ENCODE measurements around the gene MPO.

MPO gene

GRCh38 chr17:58324409-58325288, 43.9 kb upstream of the MPO start:
- H3K4me1 ChIP-seq (ENCODE audit: control insufficient read depth, insufficient read depth, low read length, poor library complexity, severe bottlenecking): no peaks in the 10 kb centered on the region
- H3K9me3 ChIP-seq (ENCODE audit: control insufficient read depth, low read length): no peaks in the 10 kb centered on the region
- no peaks in the 10 kb centered on the region for H3K36me3 ChIP-seq (ENCODE audit: control insufficient read depth, insufficient read depth, low read length)
- 22 to 28% methylated on average over 55 to 59 of the region's 66 CpGs for WGBS, 2 experiments (ENCODE audit: insufficient coverage in 2 of 2)
- no peak overlapping the region for H3K27ac ChIP-seq (ENCODE audit: low read depth, low read length, severe bottlenecking)
- peak overlapping the region; percentile 36 for H3K4me3 ChIP-seq (ENCODE audit: extremely low read depth, insufficient read depth, low read length, poor library complexity, severe bottlenecking)

DNA sequence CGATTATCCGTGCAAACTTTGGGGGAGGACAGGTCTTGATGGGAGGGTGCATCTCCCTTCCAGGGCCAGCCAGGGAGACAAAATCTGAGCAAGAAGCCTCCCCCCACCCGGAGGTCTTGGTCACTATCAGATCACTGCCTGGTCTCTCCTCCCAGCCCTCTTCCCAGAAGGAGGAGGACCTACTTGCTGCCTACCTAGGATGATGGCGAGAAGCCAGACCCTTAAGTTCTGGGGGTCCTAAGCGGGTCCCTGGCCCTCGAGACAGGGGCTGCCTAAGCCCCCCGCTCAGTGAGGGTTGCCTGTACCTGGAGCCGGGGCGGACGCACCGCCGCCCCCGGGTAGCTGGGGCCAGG, 43.3 kb upstream of the MPO start:
- no peaks in the 10 kb centered on the region for H3K4me1 ChIP-seq (ENCODE audit: control insufficient read depth, insufficient read depth, low read length, poor library complexity, severe bottlenecking)
- H3K36me3 ChIP-seq (ENCODE audit: control insufficient read depth, insufficient read depth, low read length): no peaks in the 10 kb centered on the region
- no peaks in the 10 kb centered on the region for H3K9me3 ChIP-seq (ENCODE audit: control insufficient read depth, low read length)
- 26 to 41% methylated on average over 11 to 13 of the region's 13 CpGs for WGBS, 2 experiments (ENCODE audit: insufficient coverage in 2 of 2)
- peak overlapping the region; percentile 36 for H3K4me3 ChIP-seq (ENCODE audit: extremely low read depth, insufficient read depth, low read length, poor library complexity, severe bottlenecking)
- H3K27ac ChIP-seq (ENCODE audit: low read depth, low read length, severe bottlenecking): no peak overlapping the region

DNA sequence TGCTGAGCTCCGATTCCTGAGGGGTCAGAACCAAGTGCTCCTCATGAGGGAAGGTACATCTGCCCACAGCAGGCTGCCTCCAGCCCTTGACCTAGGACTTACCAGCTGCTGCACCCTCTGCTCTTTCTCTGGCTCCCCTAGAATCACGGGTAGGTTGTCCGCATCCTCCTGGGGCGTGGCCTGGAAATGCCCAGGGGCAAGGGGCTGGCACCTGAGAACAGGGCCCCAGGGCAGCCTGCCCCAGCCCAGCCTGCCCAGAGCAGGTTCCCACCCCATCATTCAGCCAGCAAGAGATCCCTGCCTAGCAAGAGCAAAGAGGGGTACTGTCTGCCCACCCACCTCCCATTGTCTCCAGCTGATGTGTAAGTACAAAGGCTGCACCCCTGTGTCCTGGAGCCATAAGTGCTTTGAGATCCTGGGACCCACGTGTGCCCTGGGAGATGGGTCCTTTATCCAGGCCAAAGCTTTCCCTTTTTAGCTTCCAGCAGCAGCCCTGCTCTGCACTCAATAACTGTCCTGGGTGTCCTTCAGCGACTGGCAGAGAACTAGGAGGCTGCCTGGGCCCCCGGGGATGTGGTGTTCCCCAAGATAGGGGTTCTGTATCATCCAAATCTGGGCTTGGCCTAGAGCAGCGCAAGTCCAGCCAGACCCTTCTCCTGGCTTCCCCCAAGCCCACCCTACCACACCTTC, 42.8 kb upstream of the MPO start:
- no peak overlapping the region for H3K27ac ChIP-seq (ENCODE audit: low read depth, low read length, severe bottlenecking)
- 91% methylated on average over 6 to 7 of the region's 8 CpGs for WGBS, 2 experiments (ENCODE audit: insufficient coverage in 2 of 2)
- H3K4me3 ChIP-seq (ENCODE audit: extremely low read depth, insufficient read depth, low read length, poor library complexity, severe bottlenecking): peak overlapping the region; percentile 36
- H3K9me3 ChIP-seq (ENCODE audit: control insufficient read depth, low read length): no peaks in the 10 kb centered on the region
- H3K36me3 ChIP-seq (ENCODE audit: control insufficient read depth, insufficient read depth, low read length): no peaks in the 10 kb centered on the region
- H3K4me1 ChIP-seq (ENCODE audit: control insufficient read depth, insufficient read depth, low read length, poor library complexity, severe bottlenecking): no peaks in the 10 kb centered on the region

DNA sequence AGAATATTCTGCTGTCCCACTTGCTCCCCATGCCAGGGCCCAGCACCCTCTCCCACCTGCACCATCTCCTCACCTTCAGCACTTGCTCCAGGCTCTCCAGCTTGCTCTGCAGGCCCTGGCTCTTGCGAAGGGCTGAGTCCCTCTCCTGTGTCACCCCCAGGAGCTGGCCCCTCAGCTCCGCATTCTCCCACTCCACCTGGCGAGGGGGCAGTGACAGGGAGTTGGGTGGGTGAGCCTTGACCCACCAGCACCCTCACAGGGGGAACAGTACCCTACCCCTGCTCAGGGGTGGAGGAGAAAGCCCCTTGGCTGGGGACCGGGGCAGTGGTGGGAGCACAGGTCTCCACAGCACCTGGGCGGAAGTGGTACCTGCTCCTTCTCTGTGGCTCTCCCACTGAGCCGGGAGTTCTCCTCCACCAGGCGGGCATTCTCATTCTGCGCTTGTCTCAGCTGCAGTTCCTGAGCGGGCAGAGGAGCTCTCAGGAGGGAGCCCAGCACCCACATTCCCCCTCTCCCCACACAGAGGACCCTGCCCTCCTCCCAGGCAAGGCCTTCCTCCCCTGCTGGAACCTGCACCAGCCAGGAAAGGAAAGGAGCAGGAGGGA, 41.9 kb upstream of the MPO start:
- WGBS, 2 experiments (ENCODE audit: insufficient coverage in 2 of 2): 94 to 98% methylated on average over 4 to 8 of the region's 9 CpGs
- H3K27ac ChIP-seq (ENCODE audit: low read depth, low read length, severe bottlenecking): no peak overlapping the region
- H3K4me1 ChIP-seq (ENCODE audit: control insufficient read depth, insufficient read depth, low read length, poor library complexity, severe bottlenecking): no peaks in the 10 kb centered on the region
- H3K36me3 ChIP-seq (ENCODE audit: control insufficient read depth, insufficient read depth, low read length): no peaks in the 10 kb centered on the region
- H3K9me3 ChIP-seq (ENCODE audit: control insufficient read depth, low read length): no peaks in the 10 kb centered on the region
- no peak overlapping the region for H3K4me3 ChIP-seq (ENCODE audit: extremely low read depth, insufficient read depth, low read length, poor library complexity, severe bottlenecking)

- Histone ChIP-seq H3K36me3 (ENCODE audit: control insufficient read depth, insufficient read depth, low read length) (no peaks in the 10 kb centered on the region), H3K9me3 (ENCODE audit: control insufficient read depth, low read length) (no peaks in the 10 kb centered on the region), H3K4me3 (ENCODE audit: extremely low read depth, insufficient read depth, low read length, poor library complexity, severe bottlenecking) (no peak overlapping the region), H3K4me1 (ENCODE audit: control insufficient read depth, insufficient read depth, low read length, poor library complexity, severe bottlenecking) (no peaks in the 10 kb centered on the region), H3K27ac (ENCODE audit: low read depth, low read length, severe bottlenecking) (no peak overlapping the region)
- 93% methylated on average over 16 to 18 of the region's 18 CpGs for WGBS, 2 experiments (ENCODE audit: insufficient coverage in 2 of 2)
Observed at GRCh38 chr17:58321571-58322525, 41.1 kb upstream of the MPO start.

GRCh38 chr17:58320570-58321323, 40.0 kb upstream of the MPO start:
- H3K36me3 ChIP-seq (ENCODE audit: control insufficient read depth, insufficient read depth, low read length): no peaks in the 10 kb centered on the region
- H3K4me1 ChIP-seq (ENCODE audit: control insufficient read depth, insufficient read depth, low read length, poor library complexity, severe bottlenecking): no peaks in the 10 kb centered on the region
- H3K9me3 ChIP-seq (ENCODE audit: control insufficient read depth, low read length): no peaks in the 10 kb centered on the region
- H3K4me3 ChIP-seq (ENCODE audit: extremely low read depth, insufficient read depth, low read length, poor library complexity, severe bottlenecking): no peak overlapping the region
- H3K27ac ChIP-seq (ENCODE audit: low read depth, low read length, severe bottlenecking): no peak overlapping the region
- WGBS, 2 experiments (ENCODE audit: insufficient coverage in 2 of 2): 93 to 97% methylated on average over 6 of the region's 9 CpGs

DNA sequence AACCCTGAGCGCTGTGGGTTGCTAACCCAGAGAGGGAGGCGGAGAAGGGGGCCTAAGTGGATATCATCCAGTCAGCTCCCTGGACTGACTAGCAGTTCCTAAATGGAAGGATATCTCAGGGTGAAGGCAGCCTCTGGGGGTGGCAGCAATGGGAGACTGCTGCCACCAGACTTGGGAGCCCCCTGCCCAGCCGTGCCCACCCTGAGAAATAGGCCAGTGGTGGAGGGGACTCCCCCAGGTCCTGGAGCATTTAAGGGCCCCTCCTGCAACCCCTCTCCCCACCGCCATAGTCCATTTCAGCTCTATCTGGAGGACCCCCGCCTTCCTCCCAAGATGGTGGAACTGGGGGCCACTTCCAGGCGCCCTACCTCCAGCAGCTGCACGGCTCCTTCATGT, 39.4 kb upstream of the MPO start:
- no peak overlapping the region for H3K4me3 ChIP-seq (ENCODE audit: extremely low read depth, insufficient read depth, low read length, poor library complexity, severe bottlenecking)
- no peak overlapping the region for H3K27ac ChIP-seq (ENCODE audit: low read depth, low read length, severe bottlenecking)
- no peaks in the 10 kb centered on the region for H3K36me3 ChIP-seq (ENCODE audit: control insufficient read depth, insufficient read depth, low read length)
- no peaks in the 10 kb centered on the region for H3K9me3 ChIP-seq (ENCODE audit: control insufficient read depth, low read length)
- 90% methylated on average over 4 to 6 of the region's 7 CpGs for WGBS, 2 experiments (ENCODE audit: insufficient coverage in 2 of 2)
- no peaks in the 10 kb centered on the region for H3K4me1 ChIP-seq (ENCODE audit: control insufficient read depth, insufficient read depth, low read length, poor library complexity, severe bottlenecking)

GRCh38 chr17:58319173-58320162, 38.7 kb upstream of the MPO start:
- Histone ChIP-seq H3K36me3 (ENCODE audit: control insufficient read depth, insufficient read depth, low read length) (no peaks in the 10 kb centered on the region), H3K27ac (ENCODE audit: low read depth, low read length, severe bottlenecking) (no peak overlapping the region), H3K9me3 (ENCODE audit: control insufficient read depth, low read length) (no peaks in the 10 kb centered on the region), H3K4me1 (ENCODE audit: control insufficient read depth, insufficient read depth, low read length, poor library complexity, severe bottlenecking) (no peaks in the 10 kb centered on the region), H3K4me3 (ENCODE audit: extremely low read depth, insufficient read depth, low read length, poor library complexity, severe bottlenecking) (no peak overlapping the region)
- WGBS, 2 experiments (ENCODE audit: insufficient coverage in 2 of 2): 91 to 92% methylated on average over 17 to 21 of the region's 25 CpGs

- H3K36me3 ChIP-seq (ENCODE audit: control insufficient read depth, insufficient read depth, low read length): no peaks in the 10 kb centered on the region
- no peak overlapping the region for H3K4me3 ChIP-seq (ENCODE audit: extremely low read depth, insufficient read depth, low read length, poor library complexity, severe bottlenecking)
- 92 to 94% methylated on average over 7 of the region's 7 CpGs for WGBS, 2 experiments (ENCODE audit: insufficient coverage in 2 of 2)
Observed at GRCh38 chr17:58318627-58319172, 38.0 kb upstream of the MPO start.

More at GRCh38 chr17:58318627-58319172, 38.0 kb upstream of the MPO start:
- Histone ChIP-seq H3K4me1 (ENCODE audit: control insufficient read depth, insufficient read depth, low read length, poor library complexity, severe bottlenecking) (no peaks in the 10 kb centered on the region), H3K9me3 (ENCODE audit: control insufficient read depth, low read length) (no peaks in the 10 kb centered on the region), H3K27ac (ENCODE audit: low read depth, low read length, severe bottlenecking) (no peak overlapping the region)
